Stimulated activated CD8-positive, alpha-beta memory T cell treated with anti-CD3 and anti-CD28 coated beads, Interleukin-4, amount 100 ng/mL, for 1 hour (primary cell): ENCODE data around the gene PHYKPL.
"Not testable (repeated sequence)": the region's sequence is repeated elsewhere in the genome, so short reads cannot be mapped to it uniquely, and the experiment has no call there.

Source experiments
- DNase-seq, 2 donors: peaks; one replicate each; pipeline ENCODE4 v3.0.0-alpha.2; 2020; ENCODE audit warnings: low read depth in 2 of 2, low spot score in 1 of 2

The PHYKPL gene

GRCh38 chr5:178208540-178209227 is 23.9 kb downstream of the PHYKPL start:
- DNase-seq = no peak

- no peak for DNase-seq
These were observed 24.7 kb downstream of the PHYKPL start for GRCh38 chr5:178207917-178208280.

- DNase-seq = no peak
These were observed 25.3 kb downstream of the PHYKPL start for GRCh38 chr5:178207183-178207916.

- no peak for DNase-seq
These were observed 26.2 kb downstream of the PHYKPL start for GRCh38 chr5:178206166-178207101.

- DNase-seq = no peak
These were observed 26.9 kb downstream of the PHYKPL start for GRCh38 chr5:178205749-178206047.

DNA sequence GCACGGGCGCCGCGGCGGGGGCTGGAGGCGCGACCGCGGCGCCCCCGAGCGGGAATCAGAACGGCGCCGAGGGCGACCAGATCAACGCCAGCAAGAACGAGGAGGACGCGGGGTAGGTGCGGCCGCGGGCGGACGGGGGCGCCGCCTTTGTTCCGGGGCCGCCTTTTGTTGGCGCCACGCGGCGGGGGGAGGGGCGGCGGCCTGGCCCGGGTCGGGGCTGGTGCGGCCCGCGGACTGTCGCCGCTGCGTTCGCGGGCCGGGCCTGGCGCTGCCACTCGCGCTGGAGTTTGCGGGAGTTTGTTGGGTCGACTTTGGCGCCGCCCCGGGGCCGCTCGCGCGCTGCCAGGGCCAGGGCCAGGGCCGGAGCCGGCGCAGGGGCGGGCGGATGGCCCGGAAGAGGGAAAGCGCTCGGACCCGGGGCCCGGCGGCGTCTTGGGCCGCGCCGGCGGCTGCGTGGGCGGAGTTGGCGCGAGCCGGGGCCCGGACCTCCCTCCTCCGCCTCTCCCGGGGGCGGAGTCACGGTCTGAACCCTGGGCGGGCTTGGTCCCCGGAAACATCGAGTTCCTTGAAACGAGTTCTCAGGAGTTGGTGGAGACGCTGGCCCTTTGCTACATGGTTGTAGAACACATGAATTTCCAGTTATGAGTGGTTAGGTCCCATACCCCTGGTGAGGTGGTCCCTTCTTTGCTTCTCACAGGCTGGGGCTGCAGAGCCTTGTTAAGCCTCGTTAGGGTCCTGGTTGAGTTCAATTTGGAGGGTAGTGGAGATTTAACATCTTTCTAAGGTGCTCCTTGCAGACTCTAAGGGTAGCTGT is 27.5 kb downstream of the PHYKPL start:
- peak; percentile 31 to 46 for DNase-seq

DNA sequence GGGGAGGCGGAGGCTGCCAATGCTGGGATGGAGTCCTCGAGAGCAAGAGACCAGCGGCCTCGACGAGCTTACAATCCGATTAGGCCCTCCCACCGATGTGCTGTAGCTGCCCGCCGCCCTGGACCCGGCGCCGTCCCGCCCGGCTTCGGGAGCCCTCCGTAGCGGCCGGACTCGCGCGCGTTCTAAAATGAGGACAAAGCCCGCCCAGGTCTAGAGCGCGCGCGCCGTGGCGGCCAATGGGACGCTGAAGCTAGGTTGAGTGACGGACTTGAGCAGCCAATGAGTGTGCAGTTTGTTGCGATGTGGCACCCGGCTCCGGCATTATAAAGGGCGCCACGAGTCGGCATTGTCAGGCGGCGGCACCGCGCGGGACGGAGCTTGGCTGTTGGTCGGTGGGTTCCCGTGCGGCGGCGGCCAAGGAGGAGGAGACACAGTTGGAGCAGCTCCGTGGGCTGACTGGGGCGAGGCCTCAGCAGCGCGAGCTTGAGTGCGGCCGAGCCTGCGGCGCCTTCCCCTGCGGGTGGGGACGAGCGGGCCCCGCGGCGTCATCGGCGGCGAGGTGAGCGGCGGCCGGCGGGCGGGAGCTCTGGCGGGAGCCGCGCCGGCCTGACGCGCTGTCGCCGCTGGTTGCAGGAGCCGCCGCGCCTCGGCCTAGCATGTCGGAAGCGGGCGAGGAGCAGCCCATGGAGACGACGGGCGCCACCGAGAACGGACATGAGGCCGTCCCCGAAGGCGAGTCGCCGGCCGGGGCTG is 28.2 kb downstream of the PHYKPL start, which contains the start of gene HNRNPAB:
TSS of gene HNRNPAB (plus strand) at position 352 of the 753 bp plus-strand sequence. CDS start at position 657, 305 bp downstream.
- DNase-seq = peak; percentile 94 to 96

DNA sequence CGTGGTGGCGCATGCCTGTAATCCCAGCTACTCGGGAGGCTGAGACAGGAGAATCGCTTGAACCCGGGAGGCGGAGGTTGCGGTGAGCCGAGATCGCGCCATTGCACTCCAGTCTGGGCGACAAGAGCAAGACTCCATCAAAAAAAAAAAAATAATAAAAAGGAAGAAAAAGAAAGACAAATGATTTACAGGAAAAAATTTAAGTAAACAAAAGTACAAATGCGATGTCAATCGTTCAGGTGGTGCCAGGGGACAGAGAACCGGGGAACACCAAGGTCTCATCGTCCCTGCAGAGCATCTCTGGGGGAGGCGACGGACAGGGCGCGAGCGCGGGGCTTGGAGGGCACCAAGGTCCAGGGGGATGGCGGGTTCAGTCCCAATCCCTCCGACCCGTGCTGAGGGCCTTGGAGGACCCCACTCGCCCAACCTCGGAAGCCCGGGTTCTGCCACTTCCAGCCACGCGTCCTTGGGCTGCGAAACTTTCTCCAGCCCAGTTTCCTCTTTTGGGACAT is 28.9 kb downstream of the PHYKPL start:
- no peak for DNase-seq

- no peak for DNase-seq
These were observed 30.1 kb downstream of the PHYKPL start for GRCh38 chr5:178202541-178202940.

- no peak for DNase-seq
These were observed 30.7 kb downstream of the PHYKPL start for GRCh38 chr5:178201927-178202235.

- no peak for DNase-seq
These were observed 31.2 kb downstream of the PHYKPL start for GRCh38 chr5:178201221-178201926.

GRCh38 chr5:178199581-178200434 is 32.8 kb downstream of the PHYKPL start:
- DNase-seq = no peak

GRCh38 chr5:178198706-178199105 is 33.9 kb downstream of the PHYKPL start:
- no peak for DNase-seq

DNA sequence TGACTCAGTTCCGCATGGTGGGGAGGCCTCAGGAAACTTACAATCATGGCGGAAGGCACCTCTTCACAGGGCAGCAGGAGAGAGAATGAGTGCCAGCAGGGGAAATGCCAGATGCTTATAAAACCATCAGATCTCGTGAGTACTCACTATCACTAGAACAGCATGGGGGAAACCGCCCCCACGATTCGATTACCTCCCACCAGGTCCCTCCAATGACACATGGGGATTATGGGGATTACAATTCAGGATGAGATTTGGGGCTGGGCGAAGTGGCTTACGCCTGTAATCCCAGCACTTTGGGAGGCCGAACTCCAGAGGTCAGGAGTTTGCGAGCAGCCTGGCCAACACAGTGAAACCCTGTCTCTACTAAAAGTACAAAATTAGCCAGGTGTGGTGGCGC is 34.5 kb downstream of the PHYKPL start:
- not testable (repeated sequence) for DNase-seq

GRCh38 chr5:178196986-178197385 is 35.6 kb downstream of the PHYKPL start:
- DNase-seq = no peak

DNA sequence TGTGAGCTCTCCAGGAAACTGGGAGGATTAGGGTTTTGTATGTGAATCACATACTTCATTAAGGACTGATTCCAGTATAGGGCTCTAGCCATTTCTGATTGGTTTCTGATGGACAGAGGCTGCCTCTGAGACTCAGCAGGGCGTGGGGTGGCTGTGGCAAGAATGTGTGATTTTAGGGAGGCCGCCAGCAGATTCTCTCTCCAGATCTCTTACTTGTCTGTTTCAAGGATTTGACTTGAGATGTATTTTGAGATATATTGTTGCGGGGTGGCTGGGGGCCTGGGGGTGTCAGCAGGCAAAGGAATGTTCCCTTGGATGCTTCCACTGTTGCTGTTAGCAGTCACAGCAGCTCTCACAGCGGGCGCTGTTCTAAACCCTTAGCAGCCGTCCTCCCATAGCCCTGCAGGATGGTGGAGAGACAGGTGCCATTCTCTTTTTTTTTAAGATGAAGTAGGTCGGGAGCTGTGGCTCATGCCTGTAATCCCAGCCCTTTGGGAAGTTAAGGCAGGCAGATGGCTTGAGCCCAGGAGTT is 36.3 kb downstream of the PHYKPL start:
- no peak for DNase-seq

- DNase-seq = no peak
These were observed 38.6 kb downstream of the PHYKPL start for GRCh38 chr5:178194026-178194425.

DNA sequence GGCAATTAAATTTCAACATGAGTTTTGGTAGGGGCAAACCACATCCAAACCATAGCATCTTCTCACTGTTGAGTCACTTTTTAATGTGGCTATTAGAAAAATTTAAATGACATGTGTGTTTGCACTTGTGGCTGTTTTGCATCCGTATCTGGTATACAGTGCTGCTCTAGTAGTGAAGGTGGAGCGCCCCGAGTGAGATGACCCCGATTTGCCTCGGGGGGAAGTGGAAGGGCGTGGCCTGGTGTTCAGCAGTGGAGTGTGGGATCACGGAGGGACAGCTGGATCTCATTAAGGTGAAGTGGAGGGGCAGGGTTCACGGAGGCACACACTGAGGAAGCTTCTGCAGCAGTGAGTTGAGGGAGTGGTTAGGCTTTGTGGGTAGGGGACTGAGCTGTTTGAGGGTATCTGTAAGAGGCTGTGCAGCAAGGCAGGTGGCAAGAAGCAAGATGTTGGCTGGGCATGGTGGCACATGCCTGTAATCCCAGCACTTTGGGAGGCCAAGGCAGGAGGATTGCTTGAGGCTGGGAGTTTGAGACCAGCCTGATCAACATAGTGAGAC is 39.3 kb downstream of the PHYKPL start:
- no peak for DNase-seq
